Measurements from ENCODE around the gene ORC4. TPM values are rescaled to one million over a fixed set of nuclear protein-coding genes. Genes with fewer than 3 reads are reported as not detected.

Gene ORC4
- 46.8 TPM for polyA plus RNA-seq (2013)

- POLR2A ChIA-PET, result interaction anchor here (0.6 to 1.0 kb wide), 3 partner anchors 33 to 625 kb away, joined by 3 to 6 read pairs (median 3); no protein-coding TSS in a partner anchor
- H3K27ac ChIP-seq (ENCODE audit: insufficient read depth in 1 of 2, low read depth in 1 of 2, low read length in 2 of 2, poor library complexity in 1 of 2, severe bottlenecking in 2 of 2), result peak within 1 kb of the TSS; percentile 86 to 88
- H3K4me3 ChIP-seq (ENCODE audit: control insufficient read depth in 1 of 7, extremely low read depth in 1 of 7, insufficient read depth in 4 of 7, low read depth in 2 of 7, low read length in 6 of 7), result peak within 1 kb of the TSS; percentile 78 to 100 (median 96)
- peaks cover 0 to 4% (median 2%) of the 10 kb centered on the region in 4 experiments for H3K36me3 ChIP-seq (ENCODE audit: control insufficient read depth in 4 of 4, insufficient read depth in 4 of 4, low read length in 3 of 4)
- DNase-seq, result peak; percentile 99
- H3K27me3 ChIP-seq (replicated peaks in 2 of 5; ENCODE audit: control insufficient read depth in 4 of 5, insufficient read depth in 5 of 5, low read length in 4 of 5), result no peaks in the 10 kb centered on the region
- 0% methylated on average over 34 of the region's 52 CpGs for WGBS (ENCODE audit: insufficient coverage)
- H3K4me1 ChIP-seq (ENCODE audit: control extremely low read depth in 1 of 4, control insufficient read depth in 4 of 4, insufficient read depth in 4 of 4, low read length in 3 of 4), result peaks cover 9 to 49% (median 30%) of the 10 kb centered on the region in 4 experiments
- CTCF ChIA-PET, result interaction anchor here (0.9 to 2.4 kb wide), 6 partner anchors 9 to 525 kb away, joined by 3 to 10 read pairs (median 4); no protein-coding TSS in a partner anchor
- H3K9me3 ChIP-seq (ENCODE audit: control extremely low read depth in 1 of 5, control insufficient read depth in 4 of 5, insufficient read depth in 2 of 5, low read depth in 1 of 5, low read length in 4 of 5), result no peaks in the 10 kb centered on the region
Observed at GRCh38 chr2:148020111-148021058, at the start of gene ORC4. Gene ORC4 (minus strand): TSS chr2:148020737. CDS start chr2:147975958, 44,779 bp downstream.

DNA sequence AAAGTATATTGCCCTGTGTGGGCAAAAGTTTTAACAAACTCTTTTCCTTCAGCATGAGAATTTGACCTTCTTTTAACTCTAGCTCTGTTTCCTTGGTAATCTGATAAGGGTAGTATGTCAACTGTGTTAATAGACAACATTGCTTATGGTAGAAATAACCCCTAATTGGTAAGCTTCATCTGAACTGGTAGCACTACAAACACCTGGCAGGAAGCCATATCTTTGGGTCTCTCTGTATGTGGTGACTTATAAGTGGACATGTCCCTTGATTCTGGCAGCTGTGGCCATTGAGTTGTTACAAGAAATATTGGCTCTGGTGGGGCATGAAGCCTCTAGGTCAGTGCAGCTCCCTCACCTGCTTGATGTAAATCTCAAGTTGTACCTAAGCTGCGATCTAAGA lies 47.3 kb upstream of the ORC4 start:
- no peak overlapping the region for H3K27ac ChIP-seq (ENCODE audit: insufficient read depth in 1 of 2, low read depth in 1 of 2, low read length in 2 of 2, poor library complexity in 1 of 2, severe bottlenecking in 2 of 2)
- H3K4me1 ChIP-seq (ENCODE audit: control extremely low read depth in 1 of 4, control insufficient read depth in 4 of 4, insufficient read depth in 4 of 4, low read length in 3 of 4), result no peaks in the 10 kb centered on the region
- 90% methylated on average over 1 of the region's 1 CpG for WGBS (ENCODE audit: insufficient coverage)
- no peaks in the 10 kb centered on the region for H3K27me3 ChIP-seq (replicated peaks in 2 of 5; ENCODE audit: control insufficient read depth in 4 of 5, insufficient read depth in 5 of 5, low read length in 4 of 5)
- no peak for DNase-seq
- no peak overlapping the region for H3K4me3 ChIP-seq (ENCODE audit: control insufficient read depth in 1 of 7, extremely low read depth in 1 of 7, insufficient read depth in 4 of 7, low read depth in 2 of 7, low read length in 6 of 7)
- no peaks in the 10 kb centered on the region for H3K36me3 ChIP-seq (ENCODE audit: control insufficient read depth in 4 of 4, insufficient read depth in 4 of 4, low read length in 3 of 4)
- ChIA-PET POLR2A (no interaction called here), CTCF (interaction anchor here (1.1 to 1.7 kb wide), 3 partner anchors 11 to 16 kb away, joined by 3 read pairs; no protein-coding TSS in a partner anchor)
- no peaks in the 10 kb centered on the region for H3K9me3 ChIP-seq (ENCODE audit: control extremely low read depth in 1 of 5, control insufficient read depth in 4 of 5, insufficient read depth in 2 of 5, low read depth in 1 of 5, low read length in 4 of 5)

DNA sequence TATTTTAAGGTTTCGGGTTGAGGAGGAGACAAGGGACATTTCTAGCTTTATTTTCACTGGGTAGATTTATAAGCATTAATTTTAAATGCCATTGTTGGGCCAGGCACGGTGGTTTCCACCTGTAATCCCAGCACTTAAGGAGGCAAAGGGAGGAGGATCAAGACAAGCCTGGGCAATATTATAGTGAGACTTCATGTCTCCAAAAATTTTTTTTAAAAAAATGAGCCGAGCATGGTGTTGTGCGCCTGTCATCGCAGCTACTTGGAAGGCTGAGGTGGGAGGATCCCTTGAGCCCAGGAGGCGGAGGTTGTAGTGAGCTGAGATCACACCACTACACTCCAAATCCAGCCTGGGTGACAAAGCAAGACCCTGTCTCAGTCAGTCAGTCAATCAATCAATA lies 45.4 kb upstream of the ORC4 start:
- Histone ChIP-seq H3K4me3 (ENCODE audit: control insufficient read depth in 1 of 7, extremely low read depth in 1 of 7, insufficient read depth in 4 of 7, low read depth in 2 of 7, low read length in 6 of 7) (no peak overlapping the region), H3K27ac (ENCODE audit: insufficient read depth in 1 of 2, low read depth in 1 of 2, low read length in 2 of 2, poor library complexity in 1 of 2, severe bottlenecking in 2 of 2) (no peak overlapping the region), H3K4me1 (ENCODE audit: control extremely low read depth in 1 of 4, control insufficient read depth in 4 of 4, insufficient read depth in 4 of 4, low read length in 3 of 4) (no peaks in the 10 kb centered on the region), H3K9me3 (ENCODE audit: control extremely low read depth in 1 of 5, control insufficient read depth in 4 of 5, insufficient read depth in 2 of 5, low read depth in 1 of 5, low read length in 4 of 5) (no peaks in the 10 kb centered on the region), H3K27me3 (replicated peaks in 2 of 5; ENCODE audit: control insufficient read depth in 4 of 5, insufficient read depth in 5 of 5, low read length in 4 of 5) (no peaks in the 10 kb centered on the region), H3K36me3 (ENCODE audit: control insufficient read depth in 4 of 4, insufficient read depth in 4 of 4, low read length in 3 of 4) (no peaks in the 10 kb centered on the region)
- WGBS (ENCODE audit: insufficient coverage), result 93% methylated on average over 4 of the region's 6 CpGs
- no peak for DNase-seq
- ChIA-PET POLR2A (no interaction called here), CTCF (no interaction called here)

DNA sequence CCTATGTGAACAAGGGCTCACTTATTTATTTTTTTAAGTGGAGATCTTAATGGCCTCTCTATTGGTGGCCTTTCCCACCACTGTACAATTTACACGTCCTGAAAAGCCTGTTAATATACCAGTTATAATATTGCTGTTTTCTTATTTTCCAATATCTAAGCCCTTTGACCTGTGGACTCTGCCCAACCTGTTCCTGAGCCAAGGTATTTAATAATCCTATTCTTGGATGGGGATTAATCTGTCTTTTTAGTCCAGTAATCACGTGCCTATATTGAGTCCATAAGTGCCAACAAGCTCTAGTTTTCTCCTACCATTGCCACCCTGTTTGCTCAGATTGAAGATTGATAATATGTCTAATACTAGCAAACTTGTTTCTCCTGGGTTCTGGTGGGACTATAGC lies 43.1 kb upstream of the ORC4 start:
- ChIA-PET CTCF (no interaction called here), POLR2A (no interaction called here)

DNA sequence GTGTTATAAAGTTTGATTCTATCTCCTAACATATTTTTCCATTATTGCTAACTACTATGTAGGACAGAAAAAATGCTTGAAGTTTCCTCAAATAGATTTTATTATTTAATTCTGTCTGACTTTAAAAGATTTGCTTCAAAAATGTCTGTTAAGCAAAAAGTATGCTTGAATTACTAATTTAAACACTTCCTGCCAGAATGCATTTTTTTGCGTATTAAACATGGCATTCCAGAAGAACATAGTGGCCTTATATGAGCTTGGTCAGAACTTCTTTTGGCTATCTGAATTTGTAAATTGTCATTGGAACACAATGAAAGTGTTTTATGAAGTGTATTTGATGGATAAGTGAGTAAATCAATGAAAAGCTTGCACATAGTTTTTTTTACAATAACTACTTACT lies 38.1 kb upstream of the ORC4 start:
- WGBS (ENCODE audit: insufficient coverage), result 100% methylated on average over 1 of the region's 1 CpG

More for the DNA sequence above, 43.1 kb upstream of the ORC4 start:
- Histone ChIP-seq H3K4me3 (ENCODE audit: control insufficient read depth in 1 of 7, extremely low read depth in 1 of 7, insufficient read depth in 4 of 7, low read depth in 2 of 7, low read length in 6 of 7) (no peak overlapping the region), H3K4me1 (ENCODE audit: control extremely low read depth in 1 of 4, control insufficient read depth in 4 of 4, insufficient read depth in 4 of 4, low read length in 3 of 4) (no peaks in the 10 kb centered on the region), H3K27me3 (replicated peaks in 2 of 5; ENCODE audit: control insufficient read depth in 4 of 5, insufficient read depth in 5 of 5, low read length in 4 of 5) (no peaks in the 10 kb centered on the region), H3K27ac (ENCODE audit: insufficient read depth in 1 of 2, low read depth in 1 of 2, low read length in 2 of 2, poor library complexity in 1 of 2, severe bottlenecking in 2 of 2) (no peak overlapping the region), H3K9me3 (ENCODE audit: control extremely low read depth in 1 of 5, control insufficient read depth in 4 of 5, insufficient read depth in 2 of 5, low read depth in 1 of 5, low read length in 4 of 5) (no peaks in the 10 kb centered on the region), H3K36me3 (ENCODE audit: control insufficient read depth in 4 of 4, insufficient read depth in 4 of 4, low read length in 3 of 4) (peaks cover 0 to 2% (median 0%) of the 10 kb centered on the region in 4 experiments)
- WGBS (ENCODE audit: insufficient coverage), result no CpG with 5 or more reads among the region's 2 CpGs
- DNase-seq, result no peak

DNA sequence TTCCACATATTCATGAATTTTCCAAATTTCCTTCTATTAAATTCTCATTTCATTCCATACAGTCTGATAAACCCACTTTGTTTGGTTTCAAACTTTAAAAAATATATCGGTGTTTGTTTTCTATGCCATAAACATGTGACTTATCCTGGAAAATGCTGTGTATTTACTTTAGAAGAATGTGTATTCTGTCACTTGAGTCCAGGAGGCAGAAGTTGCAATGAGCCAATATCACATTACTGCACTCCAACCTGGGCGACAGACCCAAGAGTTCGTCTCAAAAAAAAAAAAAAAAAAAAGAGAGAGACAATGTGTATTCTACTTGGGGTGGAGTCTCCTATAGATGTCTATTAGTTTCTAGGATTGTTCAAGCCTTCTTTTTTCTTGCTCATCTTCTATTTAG lies 32.1 kb upstream of the ORC4 start:
- Histone ChIP-seq H3K9me3 (ENCODE audit: control extremely low read depth in 1 of 5, control insufficient read depth in 4 of 5, insufficient read depth in 2 of 5, low read depth in 1 of 5, low read length in 4 of 5) (peaks cover 0 to 3% (median 0%) of the 10 kb centered on the region in 5 experiments), H3K27ac (ENCODE audit: insufficient read depth in 1 of 2, low read depth in 1 of 2, low read length in 2 of 2, poor library complexity in 1 of 2, severe bottlenecking in 2 of 2) (no peak overlapping the region), H3K4me1 (ENCODE audit: control extremely low read depth in 1 of 4, control insufficient read depth in 4 of 4, insufficient read depth in 4 of 4, low read length in 3 of 4) (peaks cover 0 to 17% (median 4%) of the 10 kb centered on the region in 4 experiments), H3K27me3 (replicated peaks in 2 of 5; ENCODE audit: control insufficient read depth in 4 of 5, insufficient read depth in 5 of 5, low read length in 4 of 5) (no peaks in the 10 kb centered on the region), H3K4me3 (ENCODE audit: control insufficient read depth in 1 of 7, extremely low read depth in 1 of 7, insufficient read depth in 4 of 7, low read depth in 2 of 7, low read length in 6 of 7) (no peak overlapping the region), H3K36me3 (ENCODE audit: control insufficient read depth in 4 of 4, insufficient read depth in 4 of 4, low read length in 3 of 4) (peaks cover 2 to 7% (median 3%) of the 10 kb centered on the region in 4 experiments)
- WGBS (ENCODE audit: insufficient coverage), result no CpG with 5 or more reads among the region's 3 CpGs
- POLR2A ChIA-PET, result interaction anchor here (0.7 kb wide), 1 partner anchor 32 kb away, joined by 6 read pairs; the partner anchor contains the start of gene ORC4
- no peak for DNase-seq
- CTCF ChIA-PET, result interaction anchor here (1.0 kb wide), 1 partner anchor 11 kb away, joined by 3 read pairs; no protein-coding TSS in a partner anchor

More for the DNA sequence above, 38.1 kb upstream of the ORC4 start:
- Histone ChIP-seq H3K4me3 (ENCODE audit: control insufficient read depth in 1 of 7, extremely low read depth in 1 of 7, insufficient read depth in 4 of 7, low read depth in 2 of 7, low read length in 6 of 7) (no peak overlapping the region), H3K9me3 (ENCODE audit: control extremely low read depth in 1 of 5, control insufficient read depth in 4 of 5, insufficient read depth in 2 of 5, low read depth in 1 of 5, low read length in 4 of 5) (peaks cover 0 to under 1% (median 0%) of the 10 kb centered on the region in 5 experiments), H3K4me1 (ENCODE audit: control extremely low read depth in 1 of 4, control insufficient read depth in 4 of 4, insufficient read depth in 4 of 4, low read length in 3 of 4) (no peaks in the 10 kb centered on the region), H3K27me3 (replicated peaks in 2 of 5; ENCODE audit: control insufficient read depth in 4 of 5, insufficient read depth in 5 of 5, low read length in 4 of 5) (no peaks in the 10 kb centered on the region), H3K36me3 (ENCODE audit: control insufficient read depth in 4 of 4, insufficient read depth in 4 of 4, low read length in 3 of 4) (peaks cover 2 to 9% (median 3%) of the 10 kb centered on the region in 4 experiments), H3K27ac (ENCODE audit: insufficient read depth in 1 of 2, low read depth in 1 of 2, low read length in 2 of 2, poor library complexity in 1 of 2, severe bottlenecking in 2 of 2) (no peak overlapping the region)
- ChIA-PET POLR2A (no interaction called here), CTCF (no interaction called here)
- DNase-seq, result no peak

DNA sequence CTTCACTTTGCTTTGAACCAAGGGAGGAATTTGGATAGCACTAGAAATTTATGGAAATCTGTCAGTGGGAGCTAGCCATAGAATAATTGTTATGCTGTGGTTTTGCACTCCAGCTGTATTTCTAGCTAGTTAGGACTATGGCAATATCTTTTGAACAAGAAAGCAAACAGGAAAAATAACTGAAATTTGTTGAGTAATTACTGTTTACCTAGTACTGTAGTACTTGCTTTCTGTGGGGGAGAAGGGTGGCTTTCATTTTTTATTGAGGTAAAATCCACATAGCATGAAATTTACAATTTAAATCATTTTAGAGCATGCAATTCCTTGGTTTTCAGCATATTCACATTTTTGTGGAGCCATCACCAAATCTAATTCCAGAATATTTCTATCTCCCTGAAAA lies 28.7 kb upstream of the ORC4 start:
- ChIA-PET POLR2A (no interaction called here), CTCF (no interaction called here)
- no peak overlapping the region for H3K27ac ChIP-seq (ENCODE audit: insufficient read depth in 1 of 2, low read depth in 1 of 2, low read length in 2 of 2, poor library complexity in 1 of 2, severe bottlenecking in 2 of 2)

More for the DNA sequence above, 28.7 kb upstream of the ORC4 start:
- Histone ChIP-seq H3K36me3 (ENCODE audit: control insufficient read depth in 4 of 4, insufficient read depth in 4 of 4, low read length in 3 of 4) (peaks cover 0 to 4% (median 1%) of the 10 kb centered on the region in 4 experiments), H3K4me1 (ENCODE audit: control extremely low read depth in 1 of 4, control insufficient read depth in 4 of 4, insufficient read depth in 4 of 4, low read length in 3 of 4) (peaks cover 0 to 25% (median 4%) of the 10 kb centered on the region in 4 experiments), H3K27me3 (replicated peaks in 2 of 5; ENCODE audit: control insufficient read depth in 4 of 5, insufficient read depth in 5 of 5, low read length in 4 of 5) (no peaks in the 10 kb centered on the region), H3K4me3 (ENCODE audit: control insufficient read depth in 1 of 7, extremely low read depth in 1 of 7, insufficient read depth in 4 of 7, low read depth in 2 of 7, low read length in 6 of 7) (no peak overlapping the region), H3K9me3 (ENCODE audit: control extremely low read depth in 1 of 5, control insufficient read depth in 4 of 5, insufficient read depth in 2 of 5, low read depth in 1 of 5, low read length in 4 of 5) (peaks cover 0 to 3% (median 0%) of the 10 kb centered on the region in 5 experiments)
- no peak for DNase-seq

All from common myeloid progenitor, CD34-positive (primary cell).